HepG2 (cell line): Measurements from ENCODE around the gene RABGAP1. TPM values are rescaled to one million over a fixed set of nuclear protein-coding genes. Genes with fewer than 3 reads are reported as not detected.

Source experiments
- ATRX ChIP-seq: sonication (generic); formaldehyde crosslinking; IDR thresholded peaks from 2 replicates; pipeline ENCODE4 v1.4.0; 2020; ENCODE audit warnings: missing genetic modification reagents, borderline replicate concordance
- BORCS8-MEF2B ChIP-seq: sonication (generic); formaldehyde crosslinking; IDR thresholded peaks from 2 replicates; pipeline ENCODE4 v1.8.0; 2022; ENCODE audit warnings: mild to moderate bottlenecking, missing genetic modification reagents
- HNRNPLL ChIP-seq: fragments of 200-400 bp; formaldehyde crosslinking; IDR thresholded peaks from 2 replicates; pipeline ENCODE4 v1.6.1; 2017; ENCODE audit warnings: mild to moderate bottlenecking, low read depth, low read length; ENCODE audit not compliant: poor library complexity, severe bottlenecking
- LCORL ChIP-seq, 2 experiments: fragments of 450-650 bp in 1 of 2; sonication (generic) in 1 of 2; formaldehyde crosslinking in 1 of 2; IDR thresholded peaks; 2 replicates each; pipeline versions ENCODE4 v1.5.0 to v1.6.1; 2017 to 2020; ENCODE audit warnings: antibody characterized with exemption in 1 of 2, missing genetic modification reagents in 1 of 2
- MYC ChIP-seq: sonication (generic); formaldehyde crosslinking; IDR thresholded peaks from 2 replicates; pipeline ENCODE4 v1.9.0; 2021; ENCODE audit warnings: missing genetic modification reagents, borderline replicate concordance
- PBX3 ChIP-seq: sonication (generic); formaldehyde crosslinking; IDR thresholded peaks from 2 replicates; pipeline ENCODE4 v1.8.1; 2023; ENCODE audit warnings: missing genetic modification reagents, inconsistent platforms, borderline replicate concordance
- PHF8 ChIP-seq: sonication (generic); formaldehyde crosslinking; IDR thresholded peaks from 2 replicates; pipeline ENCODE4 v1.5.0; 2020; ENCODE audit warnings: missing genetic modification reagents
- SPEN ChIP-seq: sonication (generic); formaldehyde crosslinking; IDR thresholded peaks from 2 replicates; pipeline ENCODE4 v1.5.1; 2020; ENCODE audit warnings: low read depth, mild to moderate bottlenecking, missing genetic modification reagents
- SRF ChIP-seq: IDR thresholded peaks from 2 replicates; pipeline ENCODE4 v1.6.1; 2011; ENCODE audit warnings: mild to moderate bottlenecking, low read depth, low read length, moderate library complexity
- TEAD3 ChIP-seq: optimal IDR thresholded peaks from 2 replicates; pipeline ENCODE3; 2016; ENCODE audit warnings: borderline replicate concordance
- ZBTB4 ChIP-seq: sonication (generic); formaldehyde crosslinking; IDR thresholded peaks from 2 replicates; pipeline ENCODE4 v1.4.0; 2020; ENCODE audit warnings: missing genetic modification reagents, mild to moderate bottlenecking, borderline replicate concordance
- ZBTB7A ChIP-seq: sonication (generic); formaldehyde crosslinking; IDR thresholded peaks from 2 replicates; pipeline ENCODE4 v1.8.0; 2022; ENCODE audit warnings: mild to moderate bottlenecking, missing genetic modification reagents
- ZFP36 ChIP-seq: fragments of 150-350 bp; IDR thresholded peaks from 2 replicates; pipeline ENCODE4 v1.6.1; 2018; ENCODE audit warnings: borderline replicate concordance, low read length, low read depth; ENCODE audit not compliant: partially characterized antibody
- ZFX ChIP-seq: sonication (generic); formaldehyde crosslinking; IDR thresholded peaks from 2 replicates; pipeline ENCODE4 v1.4.0; 2020; ENCODE audit warnings: mild to moderate bottlenecking, low read depth, missing genetic modification reagents, moderate library complexity
- ZNF382 ChIP-seq: sonication (generic); formaldehyde crosslinking; IDR thresholded peaks from 2 replicates; pipeline ENCODE4 v1.5.0; 2020; ENCODE audit warnings: missing genetic modification reagents, mild to moderate bottlenecking, borderline replicate concordance
- ZNF766 ChIP-seq: sonication (generic); formaldehyde crosslinking; IDR thresholded peaks from 2 replicates; pipeline ENCODE4 v1.5.0; 2020; ENCODE audit warnings: missing genetic modification reagents, borderline replicate concordance
- ZNF782 ChIP-seq: sonication (generic); formaldehyde crosslinking; IDR thresholded peaks from 2 replicates; pipeline ENCODE4 v1.4.0; 2020; ENCODE audit warnings: missing genetic modification reagents, mild to moderate bottlenecking, borderline replicate concordance
- polyA plus RNA-seq, 8 experiments: library from polyadenylated mRNA; depleted of rRNA in 3 of 8; stranded (reverse) in 7 of 8; unstranded in 1 of 8; fragments of >200 nt; fragmentation: Illumina TruSeq in 4 of 8; extraction: Trizol in 4 of 8; gene quantifications; 2 replicates each; pipeline versions ENCODE4 v1.2.1 to v1.2.3, GENCODE V29; 2011 to 2016; ENCODE audit warnings: low read depth in 4 of 8, missing spikeins in 1 of 8, mixed read lengths in 1 of 8; ENCODE audit not compliant: insufficient read depth in 1 of 8
- total RNA-seq, 5 experiments: library from RNA; depleted of rRNA; stranded (reverse); fragments of >200 nt; fragmentation: Illumina TruSeq; extraction: Trizol; gene quantifications; 2 replicates each; pipeline ENCODE4 v1.2.3, GENCODE V29; 2016; ENCODE audit warnings: low read depth in 1 of 5
- TF ChIP-seq, protein P1 (sequence below): sonication (generic); formaldehyde crosslinking; IDR thresholded peaks from 2 replicates; pipeline ENCODE4 v1.9.0; 2021; ENCODE audit warnings: missing genetic modification reagents, borderline replicate concordance
- TF ChIP-seq, protein P2 (sequence below): sonication (generic); formaldehyde crosslinking; IDR thresholded peaks from 2 replicates; pipeline ENCODE4 v1.8.1; 2023; ENCODE audit warnings: mild to moderate bottlenecking, moderate library complexity, missing genetic modification reagents

RABGAP1 gene
- total and polyA plus RNA-seq, 2 of the 13 experiments (the other 11 are each of a cell fraction or from before 2014, with no cell fraction given), result 19.1 to 19.3 TPM

DNA sequence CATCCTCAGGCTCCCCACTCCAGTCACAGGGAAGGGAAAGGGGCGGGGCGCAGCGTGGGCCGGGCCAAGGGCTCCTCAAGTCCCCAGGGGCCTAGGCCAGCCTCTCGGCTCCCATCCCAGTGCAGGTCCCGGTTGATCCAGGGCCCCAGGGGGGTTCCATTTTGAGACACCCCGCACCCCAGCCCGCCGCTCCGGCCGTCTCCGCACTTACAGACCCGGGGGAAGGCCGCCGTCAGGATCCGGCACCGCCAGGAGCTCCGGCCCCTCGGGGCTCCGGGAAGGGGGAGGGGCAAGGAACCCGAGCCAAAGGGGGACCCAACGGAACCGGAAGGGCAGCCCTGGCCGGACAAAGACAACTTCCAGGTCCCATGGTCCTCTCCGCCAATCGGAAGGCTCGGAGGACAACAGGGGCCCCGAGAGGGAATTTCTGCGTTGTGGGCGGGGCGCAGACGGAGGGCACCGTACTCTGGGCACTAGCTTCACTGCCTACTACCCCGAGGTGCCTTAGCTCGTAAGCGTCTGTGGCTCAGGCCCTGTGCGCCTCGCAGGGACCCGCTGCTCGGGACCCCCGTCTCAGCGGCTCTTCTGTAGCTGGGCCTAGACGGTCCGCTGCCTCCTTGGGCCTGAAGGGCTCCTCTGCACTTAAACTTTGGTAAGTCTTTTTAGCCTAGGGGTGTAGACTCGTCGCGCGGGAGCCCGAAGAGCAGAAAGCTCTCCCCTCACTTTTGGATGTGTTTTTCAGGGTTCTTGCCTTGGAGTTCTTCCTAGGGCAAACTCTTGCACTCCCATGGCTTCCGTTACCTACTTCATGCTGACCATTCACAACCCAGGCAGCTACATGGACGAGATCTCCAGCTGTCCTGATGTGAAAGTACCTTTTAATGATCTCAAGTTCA, 9.3 kb upstream of the RABGAP1 start, which contains the start of gene ZBTB26 (continued):
- TF ChIP-seq, protein P1, sequence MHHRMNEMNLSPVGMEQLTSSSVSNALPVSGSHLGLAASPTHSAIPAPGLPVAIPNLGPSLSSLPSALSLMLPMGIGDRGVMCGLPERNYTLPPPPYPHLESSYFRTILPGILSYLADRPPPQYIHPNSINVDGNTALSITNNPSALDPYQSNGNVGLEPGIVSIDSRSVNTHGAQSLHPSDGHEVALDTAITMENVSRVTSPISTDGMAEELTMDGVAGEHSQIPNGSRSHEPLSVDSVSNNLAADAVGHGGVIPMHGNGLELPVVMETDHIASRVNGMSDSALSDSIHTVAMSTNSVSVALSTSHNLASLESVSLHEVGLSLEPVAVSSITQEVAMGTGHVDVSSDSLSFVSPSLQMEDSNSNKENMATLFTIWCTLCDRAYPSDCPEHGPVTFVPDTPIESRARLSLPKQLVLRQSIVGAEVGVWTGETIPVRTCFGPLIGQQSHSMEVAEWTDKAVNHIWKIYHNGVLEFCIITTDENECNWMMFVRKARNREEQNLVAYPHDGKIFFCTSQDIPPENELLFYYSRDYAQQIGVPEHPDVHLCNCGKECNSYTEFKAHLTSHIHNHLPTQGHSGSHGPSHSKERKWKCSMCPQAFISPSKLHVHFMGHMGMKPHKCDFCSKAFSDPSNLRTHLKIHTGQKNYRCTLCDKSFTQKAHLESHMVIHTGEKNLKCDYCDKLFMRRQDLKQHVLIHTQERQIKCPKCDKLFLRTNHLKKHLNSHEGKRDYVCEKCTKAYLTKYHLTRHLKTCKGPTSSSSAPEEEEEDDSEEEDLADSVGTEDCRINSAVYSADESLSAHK (CRISPR knock-in tag), result no peak
- TF ChIP-seq PHF8 (CRISPR knock-in tag) (peak; percentile 99), MYC (CRISPR knock-in tag) (peak; percentile 60; the same call in 1 of the 2 replicates), ZBTB7A (CRISPR knock-in tag) (no peak), ATRX (no peak), ZNF382 (CRISPR knock-in tag) (no peak), SRF (peak; percentile 59; the same call in 1 of the 2 replicates), ZNF782 (CRISPR knock-in tag) (0 out of 2 replicates have a peak, but pooled peaks have one; percentile 26), ZBTB4 (no peak), HNRNPLL (peak; percentile 93), ZFX (CRISPR knock-in tag) (peak; percentile 96), ZFP36 (no peak), ZNF766 (CRISPR knock-in tag) (0 out of 2 replicates have a peak, but pooled peaks have one; percentile 38), SPEN (CRISPR knock-in tag) (peak; percentile 88), PBX3 (CRISPR knock-in tag) (0 out of 2 replicates have a peak, but pooled peaks have one; percentile 44), BORCS8-MEF2B (CRISPR knock-in tag) (peak; percentile 69; the same call in 1 of the 2 replicates), TEAD3 (CRISPR knock-in tag) (peak; percentile 72), LCORL (IDR thresholded peaks at IDR 0.05) (no peak), LCORL (CRISPR knock-in tag; IDR thresholded peaks at IDR 0.05) (peak; percentile 60; the same call in 1 of the 2 replicates)
- TF ChIP-seq, protein P2, sequence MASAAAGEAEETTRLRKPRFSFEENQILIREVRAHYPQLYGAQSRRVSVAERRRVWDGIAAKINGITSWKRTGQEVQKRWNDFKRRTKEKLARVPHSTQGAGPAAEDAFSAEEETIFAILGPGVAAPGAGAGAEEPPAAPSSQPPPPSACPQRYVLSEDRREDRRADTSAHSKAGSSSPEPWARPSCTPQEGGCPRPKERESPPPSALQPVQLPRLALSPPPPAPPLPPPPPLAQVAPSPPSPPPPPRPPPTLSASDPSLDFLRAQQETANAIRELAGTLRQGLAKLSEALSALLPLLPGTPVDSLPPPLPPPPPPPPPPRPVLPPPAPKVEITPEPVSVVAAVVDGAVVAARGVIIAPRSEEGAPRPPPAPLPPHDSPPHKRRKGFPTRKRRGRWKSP (CRISPR knock-in tag), result peak; percentile 27; the same call in 1 of the 2 replicates
